OCI-LY7 (cell line): ENCODE data around the gene BLVRB.
A peak's percentile ranks its signal among the peaks of the same experiment; 100 is the strongest.

Source experiments
- CTCF ChIP-seq: fragments of 200-600 bp; sonication (generic); conservative IDR thresholded peaks from 2 replicates; pipeline ENCODE4 v1.5.1; 2014; ENCODE audit warnings: mild to moderate bottlenecking, antibody characterized with exemption, low read length, moderate library complexity, mixed read lengths
- EZH2phosphoT487 ChIP-seq: fragments of 200-600 bp; sonication (generic); IDR thresholded peaks from 2 replicates; pipeline ENCODE4 v1.6.1; 2018; ENCODE audit warnings: low read depth, borderline replicate concordance, mild to moderate bottlenecking, mixed run types, antibody characterized with exemption, low read length, moderate library complexity, mixed read lengths

GRCh38 chr19:40420766-40421765 lies 44.5 kb downstream of the BLVRB start:
- TF ChIP-seq CTCF = peak; percentile 95
- no peak for TF ChIP-seq EZH2phosphoT487
